ENCODE measurements around the gene RUVBL2. TPM values are rescaled to one million over a fixed set of nuclear protein-coding genes. Genes with fewer than 3 reads are reported as not detected.

The RUVBL2 gene
- total and polyA plus RNA-seq, 8 donors: 17.0 to 44.9 (median 32.6) TPM

- DNase-seq (peak in 4 of 6 donors; percentile 26 to 74 (median 38)), ATAC-seq (no peak), FAIRE-seq (no peak)
- no peaks in the 10 kb centered on the region for H3K27me3 ChIP-seq
- no peak overlapping the region for H3K27ac ChIP-seq
- no peaks in the 10 kb centered on the region for H3K9me3 ChIP-seq
- intact Hi-C loops (cut with DNase I): loop anchor here in 2 of 3 donors (5.0 to 10.0 kb wide), 3 partner anchors 95 to 175 kb away; partner anchors contain the start of gene PPP1R15A (in 1 of the 2)
- H3K4me3 ChIP-seq: no peak overlapping the region
- no peak for TF ChIP-seq CTCF (IDR thresholded peaks at IDR 0.05)
- H3K4me1 ChIP-seq: peaks cover 3 to 8% (median 7%) of the 10 kb centered on the region in 3 donors
- H3K36me3 ChIP-seq: no peaks in the 10 kb centered on the region
- 93 to 94% methylated on average over 45 of the region's 45 CpGs for WGBS, 2 donors
Observed at GRCh38 chr19:48969276-48970138, 24.2 kb upstream of the RUVBL2 start.

GRCh38 chr19:48970139-48970766, 23.4 kb upstream of the RUVBL2 start:
- TF ChIP-seq CTCF (IDR thresholded peaks at IDR 0.05): no peak
- H3K4me1 ChIP-seq: peaks cover 0 to 8% (median 5%) of the 10 kb centered on the region in 3 donors
- WGBS, 2 donors: 89 to 90% methylated on average over 23 of the region's 23 CpGs
- no peak for FAIRE-seq
- H3K27ac ChIP-seq: no peak overlapping the region
- H3K36me3 ChIP-seq: no peaks in the 10 kb centered on the region
- H3K4me3 ChIP-seq: no peak overlapping the region
- intact Hi-C loops (cut with DNase I): no loop called here
- H3K9me3 ChIP-seq: no peaks in the 10 kb centered on the region
- no peak for ATAC-seq
- DNase-seq: peak in 2 of 6 donors; percentile 32 to 44
- H3K27me3 ChIP-seq: no peaks in the 10 kb centered on the region

GRCh38 chr19:48970923-48971395, 22.7 kb upstream of the RUVBL2 start:
- Histone ChIP-seq H3K36me3 (no peaks in the 10 kb centered on the region), H3K4me1 (peaks cover 0 to 8% (median 5%) of the 10 kb centered on the region in 3 donors), H3K4me3 (no peak overlapping the region), H3K9me3 (no peaks in the 10 kb centered on the region), H3K27me3 (no peaks in the 10 kb centered on the region), H3K27ac (no peak overlapping the region)
- peak; percentile 79 to 93 (median 82) for TF ChIP-seq CTCF (IDR thresholded peaks at IDR 0.05)
- peak; percentile 59 to 79 (median 66) for ATAC-seq
- no peak for FAIRE-seq
- 25 to 26% methylated on average over 19 of the region's 19 CpGs for WGBS, 2 donors
- intact Hi-C loops (cut with DNase I): no loop called here
- DNase-seq: peak in 5 of 6 donors; percentile 71 to 95 (median 76)

GRCh38 chr19:48975947-48976847, 17.5 kb upstream of the RUVBL2 start:
- intact Hi-C loops (cut with DNase I): no loop called here
- Histone ChIP-seq H3K27ac (no peak overlapping the region), H3K9me3 (no peaks in the 10 kb centered on the region), H3K4me3 (no peak overlapping the region), H3K27me3 (no peaks in the 10 kb centered on the region), H3K4me1 (no peaks in the 10 kb centered on the region), H3K36me3 (no peaks in the 10 kb centered on the region)
- FAIRE-seq: no peak
- no peak for TF ChIP-seq CTCF (IDR thresholded peaks at IDR 0.05)
- ATAC-seq: peak in 1 of 4 donors; percentile 34
- DNase-seq: no peak
- 91% methylated on average over 13 of the region's 13 CpGs for WGBS, 2 donors
